Measurements from ENCODE around the gene APBB3. TPM values are rescaled to one million over a fixed set of nuclear protein-coding genes. Genes with fewer than 3 reads are reported as not detected.
A peak's percentile ranks its signal among the peaks of the same experiment; 100 is the strongest.

Gene APBB3
- total RNA-seq, 2 donors from 2014 or later: 12.8 to 25.8 TPM

DNA sequence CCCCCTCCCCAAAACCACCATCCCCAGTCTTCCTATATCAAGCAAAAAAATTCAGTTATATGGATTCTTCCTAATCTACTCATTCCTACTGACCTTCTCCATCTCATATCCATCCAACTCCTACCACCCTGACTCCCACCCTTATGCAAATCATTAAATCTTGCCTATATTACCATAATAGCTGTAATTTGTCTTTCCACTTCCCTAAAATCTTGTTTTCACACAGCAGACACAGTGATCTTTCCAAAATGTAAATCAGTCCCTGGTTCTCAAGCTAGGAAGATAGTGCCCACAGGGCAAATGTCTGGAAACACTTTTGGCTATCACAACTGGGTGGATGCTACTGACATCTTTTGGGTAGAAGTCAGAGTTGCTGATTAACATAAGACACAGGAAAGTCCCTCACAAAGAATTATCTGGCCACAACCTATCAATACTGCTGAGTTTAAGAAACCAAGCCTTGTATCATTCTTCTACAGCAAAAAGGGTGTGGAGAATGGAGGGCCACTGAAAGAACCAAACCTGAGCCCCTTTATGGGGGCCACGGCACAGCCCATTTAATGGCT lies 8.6 kb downstream of the APBB3 start:
- H3K36me3 Mint-ChIP-seq: peaks cover 33% of the 10 kb centered on the region
- peak overlapping the region; percentile 89 for H3K4me3 Mint-ChIP-seq
- H3K9me3 Mint-ChIP-seq: no peaks in the 10 kb centered on the region
- H3K27ac Mint-ChIP-seq: peak overlapping the region; percentile 53 to 91
- no peak for DNase-seq (ENCODE audit: low spot score)
- H3K4me1 Mint-ChIP-seq (ENCODE audit: low read depth in 2 of 2): peaks cover 48 to 58% of the 10 kb centered on the region in 2 donors
- no peaks in the 10 kb centered on the region for H3K27me3 Mint-ChIP-seq
- ATAC-seq: no peak

DNA sequence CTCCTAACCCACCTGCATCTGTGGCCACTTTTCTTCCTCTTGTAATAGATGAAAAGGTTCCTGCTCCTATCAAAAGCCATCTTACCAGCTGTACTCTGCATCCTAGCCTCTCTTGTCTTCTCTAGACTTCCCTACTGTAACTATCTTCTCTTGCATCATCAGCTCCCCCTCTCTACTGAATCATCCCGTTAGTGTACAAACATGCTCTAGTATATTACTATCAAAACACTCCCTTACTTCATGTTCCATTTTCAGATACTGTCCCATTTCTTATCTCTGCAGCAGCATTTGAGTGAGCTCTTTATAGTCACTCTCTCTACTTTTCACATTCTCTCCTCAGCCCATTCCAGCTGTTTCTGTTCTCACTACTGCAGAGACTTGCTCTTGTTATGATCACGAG lies 9.9 kb downstream of the APBB3 start:
- DNase-seq (ENCODE audit: low spot score) (no peak), ATAC-seq (no peak)
- H3K27me3 Mint-ChIP-seq: no peaks in the 10 kb centered on the region
- peak overlapping the region; percentile 53 to 91 for H3K27ac Mint-ChIP-seq
- H3K4me3 Mint-ChIP-seq: peak overlapping the region; percentile 89
- H3K36me3 Mint-ChIP-seq: peaks cover 42% of the 10 kb centered on the region
- H3K4me1 Mint-ChIP-seq (ENCODE audit: low read depth in 2 of 2): peaks cover 54 to 66% of the 10 kb centered on the region in 2 donors
- no peaks in the 10 kb centered on the region for H3K9me3 Mint-ChIP-seq

DNA sequence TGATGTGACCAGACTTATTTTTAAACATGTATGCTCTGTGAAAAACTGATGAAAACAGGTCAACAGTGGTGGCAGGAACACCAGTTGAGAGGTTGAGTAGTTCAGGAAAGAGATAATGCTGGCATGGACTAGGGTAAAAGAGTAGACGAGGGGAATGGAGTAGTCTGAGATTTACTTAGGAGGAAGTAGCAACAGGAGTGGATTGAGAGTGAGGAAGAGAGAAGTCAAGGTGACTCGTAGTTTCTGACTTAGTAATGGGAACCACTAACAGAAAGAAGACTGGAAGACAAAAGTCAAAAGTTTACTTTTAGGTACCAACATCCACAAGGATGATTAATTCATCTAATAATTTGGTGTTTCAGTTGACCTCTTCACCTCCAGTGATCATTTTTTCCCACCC lies 10.7 kb downstream of the APBB3 start:
- ATAC-seq (no peak), DNase-seq (ENCODE audit: low spot score) (no peak)
- Mint-ChIP-seq H3K9me3 (no peaks in the 10 kb centered on the region), H3K4me3 (peak overlapping the region; percentile 89), H3K4me1 (ENCODE audit: low read depth in 2 of 2) (peaks cover 62 to 70% of the 10 kb centered on the region in 2 donors), H3K36me3 (peaks cover 42% of the 10 kb centered on the region), H3K27me3 (no peaks in the 10 kb centered on the region), H3K27ac (peak overlapping the region; percentile 53 to 91)

DNA sequence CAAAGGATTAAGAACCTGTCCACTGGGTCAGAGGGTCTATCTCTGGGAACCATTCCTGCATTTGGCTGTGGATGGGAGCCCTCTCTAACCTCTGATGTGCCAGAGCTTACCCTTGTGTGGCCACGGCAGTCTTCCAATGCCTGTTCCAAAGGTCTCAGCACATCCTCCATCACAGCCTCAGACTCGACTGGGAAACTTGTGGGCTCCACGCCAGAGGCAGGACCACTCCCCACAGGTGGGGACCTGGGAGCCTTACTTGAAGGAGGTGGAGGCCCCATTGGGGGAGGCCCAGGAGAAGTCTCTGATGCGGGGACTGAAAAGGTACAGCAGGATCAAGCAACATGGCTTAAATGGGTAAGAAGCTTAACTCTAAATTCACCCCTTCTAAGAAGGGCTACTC lies 12.5 kb downstream of the APBB3 start:
- Mint-ChIP-seq H3K4me3 (no peak overlapping the region), H3K4me1 (ENCODE audit: low read depth in 2 of 2) (peaks cover 63 to 68% of the 10 kb centered on the region in 2 donors), H3K36me3 (peaks cover 42% of the 10 kb centered on the region), H3K27ac (peak overlapping the region; percentile 60 to 63), H3K9me3 (no peaks in the 10 kb centered on the region), H3K27me3 (no peaks in the 10 kb centered on the region)
- no peak for DNase-seq (ENCODE audit: low spot score)
- ATAC-seq: no peak

DNA sequence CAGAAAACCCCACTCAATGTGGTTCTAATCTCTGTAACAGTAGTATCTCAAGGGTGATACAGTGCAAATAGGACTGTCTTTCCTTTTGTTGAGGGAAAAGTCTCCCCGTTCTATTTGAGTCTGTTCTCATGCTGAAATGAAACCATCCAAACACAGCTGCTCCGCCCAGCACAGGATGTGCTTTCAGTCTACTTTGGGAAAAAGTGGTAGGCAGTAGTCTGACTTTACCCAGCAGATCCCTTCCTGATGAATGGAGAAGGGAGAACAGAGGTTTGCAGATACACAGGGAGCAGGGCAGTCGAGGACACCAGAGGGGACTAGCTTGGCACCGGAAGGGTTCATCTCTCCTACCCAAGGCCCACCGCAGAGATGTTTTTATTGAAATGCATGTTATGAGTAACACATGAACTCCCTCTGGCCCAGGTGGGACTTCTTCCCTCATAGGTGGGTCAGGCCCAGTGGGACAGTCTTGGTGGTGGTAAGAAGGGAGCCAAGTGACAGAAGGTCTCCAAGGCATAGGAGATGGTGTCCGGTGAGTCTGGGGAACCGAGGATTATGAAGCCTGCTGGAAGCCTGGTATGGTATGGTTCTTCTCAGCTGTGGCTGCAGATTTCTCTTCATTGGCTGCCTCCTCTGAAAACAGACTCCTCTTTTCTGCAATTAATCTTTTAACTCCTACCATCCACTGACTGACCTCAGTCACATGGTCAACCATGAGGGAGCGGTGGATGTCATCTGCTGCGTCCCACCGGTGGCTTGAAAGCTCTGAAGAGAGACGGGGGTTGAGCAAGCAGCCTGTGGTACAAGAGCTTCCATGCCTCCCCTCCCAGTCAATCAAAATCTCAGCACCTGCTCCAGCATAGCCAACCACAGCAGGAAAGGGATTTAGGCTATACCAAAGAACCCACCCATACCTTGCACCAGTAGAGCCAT lies 14.0 kb downstream of the APBB3 start:
- DNase-seq (ENCODE audit: low spot score) (no peak), ATAC-seq (no peak)
- Mint-ChIP-seq H3K4me1 (ENCODE audit: low read depth in 2 of 2) (peaks cover 53 to 55% of the 10 kb centered on the region in 2 donors), H3K9me3 (no peaks in the 10 kb centered on the region), H3K27ac (peak overlapping the region; percentile 63 to 79), H3K4me3 (no peak overlapping the region), H3K36me3 (peaks cover 29% of the 10 kb centered on the region), H3K27me3 (no peaks in the 10 kb centered on the region)

DNA sequence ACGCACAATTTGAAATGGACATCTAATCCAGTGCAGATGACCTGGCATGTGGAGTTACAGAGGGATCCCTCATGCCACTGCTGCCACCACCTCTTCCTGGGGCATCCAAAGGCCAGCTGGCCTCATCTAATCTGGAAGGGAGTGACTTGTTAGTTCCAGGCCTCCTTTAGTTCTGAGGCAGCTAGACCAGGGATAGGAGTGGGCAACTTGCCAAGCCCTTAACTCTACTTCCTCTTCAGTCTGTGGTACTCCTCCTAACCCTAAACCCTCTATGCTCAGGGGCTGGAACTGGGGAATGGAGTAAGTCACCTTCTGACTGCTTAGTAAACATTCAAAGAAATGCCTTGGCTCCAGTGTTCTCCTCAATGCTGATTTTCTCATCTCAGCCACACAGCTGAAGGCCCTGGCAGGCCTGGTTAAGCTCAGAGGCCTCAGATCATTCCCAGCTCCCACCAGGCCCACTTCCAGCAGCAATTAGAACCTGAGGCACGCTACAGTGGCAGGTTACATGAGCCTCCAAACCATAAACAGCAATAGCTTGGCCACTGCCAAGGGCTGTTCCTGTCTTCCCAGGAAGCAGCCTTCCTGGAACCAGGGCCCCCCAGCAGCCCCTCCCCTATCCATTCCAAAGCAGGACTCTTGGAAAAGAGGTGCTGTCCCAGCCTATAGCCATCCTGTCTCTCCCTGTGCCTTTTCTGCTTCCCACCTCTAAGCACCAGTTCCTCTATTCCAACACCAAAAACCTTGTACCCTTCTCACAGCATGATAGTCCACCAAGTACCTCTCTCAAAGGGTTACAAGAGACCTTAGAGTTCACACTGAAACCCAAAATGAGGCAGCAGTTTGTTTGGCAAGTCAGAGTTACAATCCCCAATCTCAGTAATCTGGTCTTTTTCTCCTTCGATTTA lies 14.9 kb downstream of the APBB3 start:
- Mint-ChIP-seq H3K27me3 (no peaks in the 10 kb centered on the region), H3K36me3 (peaks cover 30% of the 10 kb centered on the region), H3K4me1 (ENCODE audit: low read depth in 2 of 2) (peaks cover 45 to 48% of the 10 kb centered on the region in 2 donors), H3K27ac (peak overlapping the region; percentile 37 to 93), H3K4me3 (peak overlapping the region; percentile 47), H3K9me3 (no peaks in the 10 kb centered on the region)
- no peak for DNase-seq (ENCODE audit: low spot score)
- no peak for ATAC-seq

DNA sequence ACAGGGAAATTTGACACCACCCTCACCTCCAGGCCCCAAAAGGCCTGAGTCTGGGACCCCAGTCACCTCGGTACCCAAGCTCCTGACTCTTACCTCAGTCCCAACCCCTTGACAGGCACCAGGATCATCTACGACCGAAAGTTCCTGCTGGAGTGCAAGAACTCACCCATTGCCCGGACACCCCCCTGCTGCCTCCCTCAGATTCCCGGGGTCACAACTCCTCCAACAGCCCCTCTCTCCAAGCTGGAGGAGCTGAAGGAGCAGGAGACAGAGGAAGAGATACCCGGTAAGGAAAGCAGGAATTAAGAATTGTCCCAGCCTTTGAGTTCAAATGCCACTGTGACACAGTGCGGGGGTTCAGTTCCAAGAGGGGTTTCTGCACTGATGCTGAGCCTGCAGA lies 15.6 kb downstream of the APBB3 start:
- DNase-seq (ENCODE audit: low spot score) (no peak), ATAC-seq (no peak)
- Mint-ChIP-seq H3K27me3 (no peaks in the 10 kb centered on the region), H3K36me3 (peaks cover 28% of the 10 kb centered on the region), H3K9me3 (no peaks in the 10 kb centered on the region), H3K4me3 (peak overlapping the region; percentile 47), H3K4me1 (ENCODE audit: low read depth in 2 of 2) (peaks cover 38 to 43% of the 10 kb centered on the region in 2 donors), H3K27ac (peak overlapping the region; percentile 75 to 93)

DNA sequence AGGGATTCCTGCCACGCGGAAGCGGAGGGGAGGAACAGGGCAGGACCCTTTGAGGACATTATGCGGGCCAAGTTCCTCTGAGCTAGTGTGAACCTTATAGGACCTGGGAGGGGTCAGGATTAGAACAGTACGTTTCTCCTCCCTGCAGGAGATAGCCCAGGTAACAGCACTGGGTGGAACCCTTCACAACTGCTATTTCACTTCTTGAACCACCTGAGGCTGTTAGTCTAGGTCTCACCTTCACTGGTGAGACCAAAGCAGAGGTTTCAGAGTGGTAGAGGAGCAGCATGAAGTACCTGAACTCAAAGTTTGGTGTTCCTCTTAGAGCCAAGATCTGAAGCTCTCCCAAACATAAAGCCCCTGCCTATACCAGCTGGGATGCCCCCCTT lies 16.1 kb downstream of the APBB3 start:
- ATAC-seq (no peak), DNase-seq (ENCODE audit: low spot score) (no peak)
- peak overlapping the region; percentile 79 for H3K4me3 Mint-ChIP-seq
- peaks cover 28% of the 10 kb centered on the region for H3K36me3 Mint-ChIP-seq
- H3K27ac Mint-ChIP-seq: peak overlapping the region; percentile 75 to 93
- no peaks in the 10 kb centered on the region for H3K9me3 Mint-ChIP-seq
- H3K27me3 Mint-ChIP-seq: no peaks in the 10 kb centered on the region
- peaks cover 33 to 38% of the 10 kb centered on the region in 2 donors for H3K4me1 Mint-ChIP-seq (ENCODE audit: low read depth in 2 of 2)

DNA sequence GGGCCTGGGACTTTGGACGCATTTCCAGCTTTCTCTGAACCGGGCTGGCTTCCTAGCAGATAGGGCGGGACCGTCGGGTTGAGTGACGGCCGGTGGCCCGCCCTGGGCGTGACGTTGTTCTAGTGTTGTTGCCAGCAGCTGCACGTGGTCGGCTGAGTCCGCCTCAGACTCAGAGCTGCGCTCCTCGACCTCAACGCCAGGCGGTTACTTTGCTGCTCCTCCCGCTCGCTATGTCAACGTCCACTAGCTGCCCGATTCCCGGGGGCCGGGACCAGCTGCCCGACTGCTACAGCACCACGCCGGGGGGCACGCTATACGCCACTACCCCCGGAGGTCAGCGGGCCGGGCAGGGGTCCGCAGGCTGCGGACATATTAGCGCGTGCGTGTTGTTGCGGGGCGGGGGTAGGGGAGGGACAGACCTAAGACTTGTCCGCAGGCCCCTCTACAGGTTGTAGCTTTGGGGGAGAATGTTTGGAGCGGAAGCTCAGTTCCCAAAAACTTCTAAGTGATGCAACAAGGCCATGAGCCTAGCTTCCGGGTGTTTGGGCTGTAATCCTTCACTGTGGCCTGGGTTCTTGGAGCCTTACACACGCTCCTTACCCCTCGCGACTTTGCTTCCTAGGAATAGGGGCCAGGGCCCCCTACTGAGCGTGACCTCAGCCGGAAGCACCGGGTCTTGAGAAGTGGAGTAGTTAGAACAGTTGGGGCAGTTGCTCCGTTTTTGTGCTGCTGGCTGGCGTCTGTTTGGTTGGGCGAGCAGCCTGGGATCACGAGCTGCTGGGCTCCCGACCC lies 16.7 kb downstream of the APBB3 start, which contains the start of gene EIF4EBP3:
Gene EIF4EBP3 (plus strand): TSS at position 155 of the 792 bp plus-strand sequence. CDS start 76 bp downstream, at position 231.
- no peaks in the 10 kb centered on the region for H3K27me3 Mint-ChIP-seq
- peak within 1 kb of the TSS; percentile 75 to 93 for H3K27ac Mint-ChIP-seq
- H3K36me3 Mint-ChIP-seq: peaks cover 24% of the 10 kb centered on the region
- no peaks in the 10 kb centered on the region for H3K9me3 Mint-ChIP-seq
- DNase-seq (ENCODE audit: low spot score) (peak; percentile 86), ATAC-seq (peak; percentile 98)
- H3K4me1 Mint-ChIP-seq (ENCODE audit: low read depth in 2 of 2): peaks cover 27 to 32% of the 10 kb centered on the region in 2 donors
- peak within 1 kb of the TSS; percentile 79 for H3K4me3 Mint-ChIP-seq

DNA sequence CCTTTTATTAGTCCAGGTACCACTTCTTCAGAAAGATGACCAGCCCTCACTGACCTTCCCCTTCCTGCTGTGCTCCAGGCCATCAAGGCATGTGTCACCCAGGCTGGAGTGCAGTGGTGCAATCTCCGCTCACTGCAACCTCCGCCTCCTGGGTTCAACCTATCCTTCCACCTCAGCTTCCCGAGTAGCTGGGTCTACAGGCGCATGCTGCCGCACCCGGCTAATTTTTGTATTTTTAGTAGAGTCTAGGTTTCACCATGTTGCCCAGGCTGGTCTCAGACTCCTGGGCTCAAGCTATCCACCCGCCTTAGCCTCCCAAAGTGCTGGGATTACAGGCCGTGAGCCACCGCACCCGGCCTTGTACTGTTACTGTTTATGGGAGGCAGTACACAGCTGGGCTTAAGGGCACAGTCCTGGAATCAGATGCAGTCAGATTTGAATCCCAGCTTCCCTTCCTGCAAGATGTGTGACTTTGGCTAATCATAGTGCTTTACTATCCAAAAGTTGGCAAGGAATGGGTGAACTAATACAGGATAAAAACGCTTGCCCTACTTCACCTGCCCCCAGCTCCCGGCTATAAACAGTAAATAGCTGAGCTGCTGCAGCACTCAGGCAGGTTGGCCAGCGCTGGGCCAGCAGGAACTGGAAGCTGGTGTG lies 17.4 kb downstream of the APBB3 start:
- no peak for ATAC-seq
- peak overlapping the region; percentile 75 to 93 for H3K27ac Mint-ChIP-seq

DNA sequence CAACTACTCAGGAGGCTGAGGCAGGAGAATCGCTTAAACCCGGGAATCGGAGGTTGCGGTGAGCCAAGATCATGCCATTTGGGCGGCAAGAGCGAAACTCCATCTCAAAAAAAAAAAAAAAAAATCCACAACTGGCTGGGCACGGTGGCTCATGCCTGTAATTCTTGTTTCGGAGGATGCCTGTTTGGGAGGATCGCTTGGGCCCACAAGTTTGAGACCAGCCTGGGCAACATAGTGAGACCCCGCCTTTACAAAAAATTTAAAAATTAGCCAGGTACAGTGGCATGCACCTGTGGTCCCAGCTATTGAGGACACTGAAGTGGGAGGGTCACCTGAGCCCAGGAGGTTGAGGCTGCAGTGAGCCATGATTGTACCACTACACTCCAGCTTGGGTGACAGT lies 18.8 kb downstream of the APBB3 start:
- H3K4me3 Mint-ChIP-seq: no peak overlapping the region
- H3K36me3 Mint-ChIP-seq: peaks cover 22% of the 10 kb centered on the region
- no peak for ATAC-seq
- peaks cover 19 to 29% of the 10 kb centered on the region in 2 donors for H3K4me1 Mint-ChIP-seq (ENCODE audit: low read depth in 2 of 2)
- H3K27ac Mint-ChIP-seq: no peak overlapping the region
- no peaks in the 10 kb centered on the region for H3K27me3 Mint-ChIP-seq
- DNase-seq (ENCODE audit: low spot score): no peak
- H3K9me3 Mint-ChIP-seq: no peaks in the 10 kb centered on the region

More for the DNA sequence above, 17.4 kb downstream of the APBB3 start:
- no peak for DNase-seq (ENCODE audit: low spot score)
- Mint-ChIP-seq H3K4me1 (ENCODE audit: low read depth in 2 of 2) (peaks cover 27 to 32% of the 10 kb centered on the region in 2 donors), H3K36me3 (peaks cover 23% of the 10 kb centered on the region), H3K27me3 (no peaks in the 10 kb centered on the region), H3K9me3 (no peaks in the 10 kb centered on the region), H3K4me3 (peak overlapping the region; percentile 79)

DNA sequence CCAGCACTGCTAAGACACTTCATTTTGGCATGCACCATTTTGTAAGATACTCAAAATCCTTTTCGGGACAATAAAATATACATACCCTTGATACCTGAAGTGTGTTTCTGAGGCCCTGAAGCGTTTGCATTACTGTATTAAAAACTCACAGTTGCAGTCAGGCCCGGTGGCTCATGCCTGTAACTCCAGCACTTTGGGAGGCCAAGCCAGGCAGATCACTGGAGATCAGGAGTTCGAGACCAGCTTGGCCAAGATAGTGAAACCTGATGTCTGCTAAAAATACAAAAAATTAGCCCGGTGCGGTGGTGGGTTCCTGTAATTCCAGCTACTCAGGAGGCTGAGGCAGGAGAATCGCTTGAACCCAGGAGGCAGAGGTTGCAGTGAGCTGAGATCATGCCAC lies 19.4 kb downstream of the APBB3 start:
- Mint-ChIP-seq H3K27me3 (no peaks in the 10 kb centered on the region), H3K27ac (peak overlapping the region; percentile 2 to 22), H3K4me3 (no peak overlapping the region), H3K36me3 (peaks cover 18% of the 10 kb centered on the region), H3K9me3 (no peaks in the 10 kb centered on the region), H3K4me1 (ENCODE audit: low read depth in 2 of 2) (peaks cover 15 to 28% of the 10 kb centered on the region in 2 donors)
- DNase-seq (ENCODE audit: low spot score): no peak
- ATAC-seq: no peak
